Activated CD4-positive, alpha-beta T cell treated with anti-CD3 and anti-CD28 coated beads, Interleukin-2, amount 50 U/mL, for 1 hour (primary cell): ENCODE measurements around the gene CAMTA1.
"Not testable (repeated sequence)": the region's sequence is repeated elsewhere in the genome, so short reads cannot be mapped to it uniquely, and the experiment has no call there.

Source experiments
- DNase-seq: peaks from one replicate; pipeline ENCODE4 v3.0.0-alpha.2; 2020

The CAMTA1 gene

DNA sequence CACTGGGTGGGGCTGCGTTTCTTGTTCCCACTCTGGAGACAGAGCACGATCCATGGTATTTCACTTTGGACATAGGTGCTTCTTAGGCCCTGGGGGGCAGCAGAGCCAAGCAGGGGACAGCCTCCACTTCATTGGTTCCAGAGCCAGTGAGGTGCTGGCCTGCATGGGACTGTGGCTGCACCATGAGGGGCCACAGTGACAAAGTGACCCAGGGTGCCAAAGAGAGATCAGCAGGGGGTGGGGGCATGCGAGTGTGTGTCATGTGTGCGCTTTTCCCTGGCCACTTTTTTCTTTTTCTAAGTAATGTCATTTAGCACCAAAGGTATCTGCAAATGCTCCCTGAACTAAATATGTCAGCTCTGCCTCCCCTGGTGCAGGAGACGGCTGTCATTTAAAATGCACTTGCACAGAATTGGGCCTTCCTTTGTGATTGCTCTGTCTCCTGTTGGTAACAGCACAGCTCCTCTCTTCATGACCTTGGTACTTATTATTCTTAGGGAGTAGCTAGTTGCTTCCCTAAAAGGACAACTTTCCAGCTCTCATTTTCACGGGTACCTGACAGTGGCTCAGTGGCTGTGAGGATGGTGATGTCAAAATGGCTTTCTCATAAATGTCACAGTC is 910.4 kb downstream of the CAMTA1 start:
- DNase-seq: no peak

DNA sequence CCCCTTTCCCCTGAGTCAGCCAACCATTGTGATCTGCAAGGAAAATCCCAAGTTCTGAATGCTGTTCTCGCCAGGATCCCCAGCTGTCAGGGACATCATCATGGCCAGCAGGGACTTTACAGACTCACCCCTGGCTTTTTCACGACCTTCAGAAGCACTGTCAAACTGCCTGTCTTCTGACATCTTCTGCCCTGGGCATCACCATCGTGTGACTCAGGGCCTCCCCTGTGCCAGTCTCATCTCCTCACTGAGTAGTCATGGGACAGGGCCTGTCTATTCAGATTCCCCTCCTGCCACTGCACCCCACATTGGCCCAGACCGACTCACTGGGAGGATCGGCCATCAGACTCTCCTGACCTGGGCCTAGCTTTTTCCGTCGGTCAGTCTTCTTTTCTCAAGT is 913.4 kb downstream of the CAMTA1 start:
- DNase-seq: no peak

DNA sequence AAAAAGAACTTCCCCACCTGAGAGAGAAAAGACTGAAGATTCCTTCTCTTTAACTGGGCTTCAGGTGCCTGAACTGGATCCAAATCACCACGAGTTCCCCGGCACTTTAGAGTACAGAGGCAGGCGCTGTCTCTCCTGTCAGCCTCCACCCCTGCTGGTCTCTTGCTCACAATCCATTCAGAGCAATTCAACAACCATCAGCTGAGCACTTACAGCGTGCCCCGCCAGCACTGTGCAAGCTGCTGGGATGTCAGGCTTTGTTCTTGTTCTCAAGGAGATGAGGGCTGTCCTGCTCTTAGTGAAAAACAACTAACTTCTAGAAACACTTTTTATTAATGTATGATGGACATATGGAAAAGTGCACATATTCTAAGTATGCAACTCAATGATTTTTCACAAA is 917.1 kb downstream of the CAMTA1 start:
- no peak for DNase-seq

DNA sequence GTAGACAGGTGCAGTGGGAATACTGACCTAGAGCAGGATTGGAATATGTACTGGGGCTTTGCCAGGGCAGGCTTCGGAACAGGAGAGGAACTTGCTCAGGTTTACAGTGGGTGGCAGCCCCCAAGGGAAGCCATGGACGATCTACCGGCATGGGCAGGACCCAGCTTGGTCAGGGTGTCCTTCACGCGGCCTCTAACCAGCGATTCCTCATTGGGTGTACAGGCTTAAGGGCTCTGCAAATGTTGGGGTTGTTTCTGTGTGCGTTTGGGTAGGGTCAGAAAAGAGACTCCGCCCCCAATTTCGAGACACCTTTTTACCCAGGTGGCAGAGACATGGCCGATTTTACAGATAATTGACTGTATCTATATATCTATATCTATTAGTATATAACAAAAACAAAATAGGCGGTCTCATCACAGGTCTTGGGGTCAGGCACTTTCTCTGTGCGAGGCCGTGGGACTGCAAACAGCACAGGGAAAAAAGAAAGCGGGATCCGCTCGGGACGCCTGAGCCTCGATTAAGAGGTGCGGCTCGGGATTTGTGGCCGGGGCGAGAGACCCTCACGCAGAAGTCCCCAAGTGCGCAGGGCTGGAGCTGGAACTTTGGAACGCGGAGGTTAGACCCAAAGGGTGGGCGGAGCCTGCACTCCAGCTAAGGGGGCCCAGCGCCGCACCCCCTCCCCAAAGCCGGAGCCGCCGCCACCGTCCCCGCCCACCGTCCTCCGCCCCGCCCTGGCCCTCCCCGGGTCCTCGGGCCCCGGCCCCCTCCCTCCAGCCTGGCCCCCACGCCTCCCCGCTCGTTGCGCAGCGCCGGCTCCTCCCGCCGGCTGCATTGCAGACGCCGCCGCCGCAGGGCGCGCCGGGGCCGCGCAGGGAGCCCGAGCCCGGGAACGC is 918.3 kb downstream of the CAMTA1 start:
- peak; percentile 32 for DNase-seq

DNA sequence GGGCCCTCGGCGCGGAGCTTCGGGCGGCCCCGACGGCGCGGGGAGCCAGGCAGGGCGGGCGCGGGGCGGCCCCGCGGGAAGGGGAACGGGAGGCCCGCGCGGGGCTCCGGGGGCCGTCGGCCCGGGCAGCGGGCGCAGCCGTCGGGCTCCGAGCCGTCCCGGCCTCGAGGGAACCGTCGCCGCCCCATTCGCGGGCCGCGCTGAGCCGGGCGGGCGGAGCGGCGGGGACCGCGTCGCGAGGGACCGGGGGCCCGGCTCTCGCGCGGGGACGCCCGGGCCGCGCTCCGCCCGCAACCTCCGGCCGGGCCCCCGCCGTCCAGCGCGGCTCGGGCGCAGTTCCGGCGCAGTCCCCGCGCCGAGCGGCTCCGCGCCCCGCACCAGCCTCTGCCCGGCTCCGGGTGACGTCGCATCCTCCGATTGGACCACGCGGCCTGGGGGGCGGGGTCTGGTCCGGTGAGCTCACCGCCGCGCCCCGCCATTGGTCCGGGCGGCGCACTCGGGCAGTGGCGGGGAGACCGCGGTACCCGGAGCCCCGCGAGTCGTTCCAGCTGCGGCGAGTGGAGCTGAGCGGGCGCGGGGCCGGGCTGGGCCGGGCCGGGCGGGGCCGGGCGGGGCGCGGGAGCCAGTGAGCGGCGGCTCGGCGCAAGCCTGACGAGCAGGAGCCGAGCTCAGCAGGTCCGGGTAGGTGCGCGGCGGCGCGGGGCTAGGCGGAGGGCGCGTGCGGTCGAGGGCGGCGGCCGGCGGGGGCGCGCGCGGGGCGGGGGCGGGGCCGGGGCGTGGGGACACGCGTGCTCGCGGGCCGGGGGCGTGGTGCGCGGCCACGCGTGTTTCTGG is 919.2 kb downstream of the CAMTA1 start:
- DNase-seq: peak; percentile 91

DNA sequence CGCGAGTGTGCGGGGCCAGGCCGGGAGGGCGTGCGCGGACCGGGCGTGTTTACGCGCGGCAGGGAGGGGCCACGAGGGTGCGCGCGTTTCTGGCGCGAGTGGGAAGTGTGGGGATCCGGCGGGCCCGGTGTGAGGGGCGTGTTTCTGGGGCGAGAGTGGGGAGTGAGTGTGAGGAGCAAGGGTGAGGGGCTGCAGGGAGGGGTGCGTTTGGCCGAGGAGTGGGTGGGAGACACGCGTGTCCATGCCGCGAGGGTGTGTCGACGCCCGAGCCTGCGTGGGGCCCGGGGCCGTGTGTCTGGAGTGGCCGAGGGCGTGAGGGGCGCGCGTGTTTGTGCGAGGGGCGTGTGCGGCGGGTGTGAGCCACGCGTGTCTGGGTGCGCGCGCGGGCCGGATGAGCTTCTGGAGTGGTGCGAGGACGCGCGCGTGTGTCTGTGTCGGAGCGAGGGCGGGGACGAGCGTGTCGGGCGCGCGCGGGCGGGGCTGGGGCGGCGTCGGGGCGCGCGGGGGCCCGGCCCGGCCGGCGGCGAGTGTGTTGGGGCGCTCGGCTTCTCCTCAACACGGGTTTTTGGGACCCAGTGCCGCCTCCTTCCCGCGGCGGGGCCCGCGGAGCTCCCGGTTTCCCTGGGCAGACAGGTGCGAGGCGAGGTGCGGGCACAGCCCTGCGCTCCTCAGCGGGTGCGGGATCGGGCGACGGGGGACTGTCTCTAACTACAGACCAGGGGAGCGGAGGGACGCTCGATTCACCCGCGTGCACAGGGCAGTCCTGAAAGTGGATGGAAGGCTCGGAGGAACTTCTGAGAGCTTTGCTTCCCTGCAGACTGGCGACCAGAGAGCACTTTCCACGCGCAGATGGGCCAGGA is 920.0 kb downstream of the CAMTA1 start:
- peak; percentile 46 for DNase-seq

DNA sequence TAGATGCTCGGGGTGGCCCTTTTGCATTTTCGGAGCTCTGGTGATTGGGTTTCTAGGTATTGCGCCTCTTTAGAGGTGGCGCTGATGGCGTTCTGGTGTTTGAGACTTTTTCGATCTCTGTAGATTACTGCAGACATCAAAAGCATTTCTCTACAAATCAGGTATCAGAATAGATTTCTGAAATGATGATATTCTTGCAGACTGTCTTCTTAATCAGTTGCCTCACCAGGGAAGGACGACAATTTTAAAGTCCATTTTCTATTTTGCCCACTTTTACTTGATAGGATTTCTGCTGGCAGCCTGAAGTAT is 920.6 kb downstream of the CAMTA1 start:
- no peak for DNase-seq

DNA sequence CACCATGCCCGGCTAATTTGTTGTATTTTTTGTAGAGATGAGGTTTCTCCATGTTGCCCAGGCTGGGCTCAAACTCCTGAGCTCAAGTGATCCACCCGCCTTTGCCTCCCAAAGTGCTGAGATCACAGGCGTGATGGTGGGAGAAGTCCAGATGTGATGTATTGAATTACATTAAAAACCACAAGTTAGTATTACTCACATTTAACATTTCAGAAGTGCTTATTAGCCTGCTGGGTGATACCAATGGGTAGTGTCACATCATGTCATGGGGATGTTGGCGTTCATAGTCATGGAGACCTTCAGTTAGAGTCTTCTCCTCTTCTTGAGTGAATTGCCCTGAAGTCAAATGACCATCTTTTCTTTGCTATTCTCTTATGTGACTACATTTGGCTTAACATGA is 922.3 kb downstream of the CAMTA1 start:
- DNase-seq: no peak

DNA sequence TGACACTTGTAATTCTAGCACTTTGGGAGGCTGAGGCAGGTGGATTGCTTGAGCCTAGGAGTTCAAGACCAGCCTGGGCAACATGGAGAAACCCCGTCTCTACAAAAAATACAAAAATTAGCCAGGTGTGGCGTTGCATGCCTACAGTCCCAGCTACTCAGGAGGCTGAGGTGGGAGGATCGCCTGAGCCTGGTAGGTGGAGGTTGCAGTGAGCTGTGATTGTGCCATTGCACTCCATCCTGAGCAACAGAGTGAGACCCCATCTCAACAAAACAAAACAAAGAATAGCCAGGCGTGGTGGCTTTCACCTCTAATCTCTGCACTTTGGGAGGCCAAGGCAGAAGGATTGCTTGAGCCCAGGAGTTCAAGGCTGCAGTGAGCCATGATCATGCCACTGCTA is 922.8 kb downstream of the CAMTA1 start:
- not testable (repeated sequence) for DNase-seq

DNA sequence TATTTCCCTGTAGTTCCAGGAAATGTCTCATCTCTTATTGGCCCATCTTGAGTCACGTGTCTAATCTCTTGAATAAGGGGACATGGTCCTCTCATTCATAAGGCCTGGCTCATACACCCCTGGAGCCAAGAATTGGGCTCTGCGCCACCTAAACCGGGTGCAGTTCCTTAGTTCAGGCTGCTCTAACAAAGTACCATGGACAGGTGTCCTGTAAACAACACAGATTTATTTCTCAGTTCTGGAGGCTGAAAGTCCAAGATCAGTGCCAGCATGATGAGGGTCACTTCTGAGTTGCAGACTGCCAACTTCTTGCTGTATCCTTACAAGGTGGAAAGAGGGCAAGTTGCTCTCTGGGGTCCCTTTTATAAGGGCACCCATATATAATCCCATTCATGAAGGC is 925.6 kb downstream of the CAMTA1 start:
- no peak for DNase-seq

DNA sequence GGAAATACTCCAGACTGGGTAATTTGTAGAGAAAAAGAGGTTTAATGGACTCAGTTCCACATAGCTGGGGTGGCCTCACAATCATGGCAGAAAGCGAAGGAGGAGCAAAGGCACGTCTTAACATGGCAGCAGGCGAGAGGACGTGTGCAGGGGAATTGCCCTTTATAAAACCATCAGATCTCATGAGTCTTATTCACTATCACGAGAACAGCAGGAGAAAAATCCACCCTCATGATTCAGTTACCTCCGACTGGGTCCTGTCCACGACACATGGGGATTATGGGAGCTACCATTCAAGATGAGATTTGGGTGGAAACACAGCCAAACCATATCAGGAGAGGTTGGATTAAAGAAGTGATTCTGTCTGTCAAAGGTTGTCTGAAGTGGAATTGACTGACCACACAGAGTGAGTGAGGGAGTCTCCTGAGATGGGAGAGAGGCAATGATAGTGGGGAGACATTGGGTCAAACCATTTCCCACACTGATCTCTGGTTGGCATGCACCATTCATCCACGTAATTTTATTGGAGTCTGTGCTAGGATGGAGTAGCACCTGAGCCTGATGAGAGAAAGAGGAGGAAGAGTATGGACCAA is 927.6 kb downstream of the CAMTA1 start:
- no peak for DNase-seq

DNA sequence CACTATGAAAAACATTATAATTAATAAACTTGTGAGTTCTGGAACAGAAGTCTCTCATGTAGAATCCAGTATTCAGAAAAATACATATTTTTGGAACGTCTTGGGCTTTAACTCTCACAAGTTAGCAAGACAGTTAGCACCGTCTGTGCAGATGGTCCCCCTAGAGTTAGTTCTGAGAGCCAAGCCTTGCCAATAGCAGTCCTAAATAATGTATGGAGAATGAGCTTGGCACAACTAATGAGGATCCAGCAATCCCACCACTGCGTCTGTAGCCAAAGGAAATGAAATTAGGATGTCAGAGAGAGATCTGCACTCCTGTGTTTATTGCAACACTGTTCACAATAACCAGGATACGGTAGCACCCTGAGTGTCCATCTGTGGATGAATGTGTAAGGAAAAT is 931.3 kb downstream of the CAMTA1 start:
- DNase-seq: no peak

DNA sequence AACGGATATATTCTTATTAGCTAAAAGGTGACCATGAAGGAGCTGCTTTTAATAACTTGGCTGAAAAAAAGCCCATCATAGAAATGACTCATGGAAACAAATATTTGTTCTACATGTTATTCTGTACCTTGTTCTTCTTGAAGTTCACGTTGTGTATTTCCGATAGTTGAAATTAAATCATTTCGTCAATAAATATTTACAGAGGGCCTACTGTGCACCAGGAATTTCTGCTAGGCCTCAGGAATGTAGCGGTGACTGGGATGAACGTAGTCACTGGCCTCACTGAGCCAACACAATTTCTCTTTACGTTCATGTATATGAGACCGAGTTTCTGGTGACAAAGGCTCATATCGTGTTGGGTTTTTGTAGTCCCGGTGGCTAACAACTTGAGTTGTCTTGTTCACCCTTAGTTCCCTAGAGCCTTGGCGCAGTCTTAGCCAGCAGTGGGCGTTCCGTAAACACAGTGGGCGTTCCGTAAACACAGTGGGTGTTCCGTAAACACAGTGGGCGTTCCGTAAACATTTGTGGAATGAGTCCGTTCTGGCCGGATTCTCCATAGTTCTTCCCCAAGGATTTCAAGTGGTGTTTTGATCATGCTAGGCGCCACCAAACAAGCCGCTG is 932.6 kb downstream of the CAMTA1 start:
- DNase-seq: no peak

DNA sequence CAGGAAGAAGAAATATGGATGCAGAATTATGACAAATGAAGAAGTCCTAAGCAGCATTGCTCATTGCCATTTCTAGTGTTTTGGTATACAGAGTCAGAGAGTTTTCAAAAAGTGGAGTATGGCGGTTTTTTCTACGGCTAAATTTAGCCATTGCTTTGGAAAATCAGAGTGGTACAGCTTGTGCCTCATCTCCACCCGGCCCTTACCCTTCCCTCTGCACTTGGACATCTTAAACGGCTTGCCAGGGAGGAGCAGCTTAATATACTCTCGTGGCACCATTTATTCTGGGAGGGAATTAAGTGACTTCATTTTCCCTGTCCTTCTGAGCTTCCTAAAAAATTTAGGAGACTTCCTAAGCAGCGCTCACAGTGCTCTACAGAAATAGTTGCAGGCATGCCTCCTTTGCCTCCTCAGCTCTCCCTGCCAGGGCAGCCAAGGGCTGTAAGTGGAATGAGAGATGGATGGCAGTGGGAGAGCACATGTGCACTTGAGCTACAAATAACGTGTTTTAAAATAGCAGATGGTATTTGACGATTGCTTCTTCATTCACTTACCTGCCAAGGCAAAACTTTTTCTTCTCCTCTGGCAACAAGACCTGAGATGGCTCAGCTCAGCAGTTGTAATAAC is 934.3 kb downstream of the CAMTA1 start:
- DNase-seq: no peak

DNA sequence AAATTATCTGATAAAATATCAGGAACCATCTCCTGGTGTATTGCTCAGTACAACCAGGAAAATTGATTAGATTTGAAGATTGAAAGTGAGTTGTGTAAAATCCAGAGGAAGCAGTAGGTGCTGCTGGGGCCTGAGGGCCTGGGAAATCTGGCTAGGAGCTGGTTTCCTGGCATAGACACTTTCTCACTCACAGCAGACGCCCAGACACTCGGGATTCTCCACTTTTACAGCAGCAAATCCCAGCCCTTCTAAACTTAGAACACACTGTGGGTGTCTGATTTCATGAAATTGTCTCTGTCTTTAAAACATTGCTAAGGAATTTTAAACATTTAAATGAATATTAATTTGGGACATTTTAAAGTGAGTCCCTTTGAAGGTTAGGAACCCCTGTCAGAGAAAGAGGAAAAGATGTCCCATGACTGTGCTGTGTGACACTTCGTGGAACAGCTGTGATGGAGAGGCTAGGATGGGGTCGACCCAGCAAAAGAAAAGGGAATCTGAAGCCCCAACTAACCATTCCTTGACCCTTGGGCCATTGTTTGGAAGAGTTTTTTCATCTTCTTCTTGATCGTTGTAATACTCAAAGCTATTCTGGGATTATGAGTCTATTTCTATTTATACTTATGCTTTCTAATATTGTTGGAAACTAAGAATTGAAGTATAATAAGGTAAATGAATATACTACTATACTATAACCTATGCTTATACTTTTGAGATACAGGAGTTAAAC is 936.9 kb downstream of the CAMTA1 start:
- no peak for DNase-seq

DNA sequence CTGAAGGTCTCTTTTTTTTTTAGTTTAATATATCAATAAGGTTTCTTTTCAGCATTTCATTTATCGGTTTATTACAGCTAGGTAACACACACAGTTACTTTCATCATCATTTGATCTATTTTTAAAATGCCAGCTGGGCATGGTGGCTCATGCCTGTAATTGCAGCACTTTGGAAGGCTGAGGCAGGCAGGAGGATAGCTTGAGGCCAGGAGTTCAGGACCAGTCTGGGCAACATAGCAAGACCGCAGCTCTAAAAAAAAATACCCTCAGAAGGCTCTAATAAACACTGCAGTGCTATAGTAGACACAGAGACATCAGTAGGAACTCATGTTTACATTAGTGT is 937.4 kb downstream of the CAMTA1 start:
- no peak for DNase-seq

DNA sequence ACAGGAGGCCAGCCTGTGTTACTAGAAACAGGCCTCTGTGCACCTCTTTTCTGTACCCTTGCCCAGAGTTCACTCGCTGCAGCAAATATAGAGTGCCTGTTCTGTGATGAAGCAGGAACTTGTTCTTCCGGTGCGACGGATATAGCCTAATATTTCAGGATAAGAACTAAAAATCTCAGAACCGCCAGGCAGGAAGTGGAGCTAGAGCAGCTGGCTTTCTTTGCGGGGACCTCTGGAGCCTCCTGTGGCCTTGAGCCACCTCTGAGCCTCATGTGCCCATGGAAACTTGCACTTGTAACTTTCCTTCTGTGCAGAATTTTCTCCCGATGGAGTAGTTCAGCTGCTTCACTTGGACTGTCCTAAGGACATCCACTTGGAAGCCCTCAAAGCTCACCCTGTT is 941.4 kb downstream of the CAMTA1 start:
- no peak for DNase-seq

DNA sequence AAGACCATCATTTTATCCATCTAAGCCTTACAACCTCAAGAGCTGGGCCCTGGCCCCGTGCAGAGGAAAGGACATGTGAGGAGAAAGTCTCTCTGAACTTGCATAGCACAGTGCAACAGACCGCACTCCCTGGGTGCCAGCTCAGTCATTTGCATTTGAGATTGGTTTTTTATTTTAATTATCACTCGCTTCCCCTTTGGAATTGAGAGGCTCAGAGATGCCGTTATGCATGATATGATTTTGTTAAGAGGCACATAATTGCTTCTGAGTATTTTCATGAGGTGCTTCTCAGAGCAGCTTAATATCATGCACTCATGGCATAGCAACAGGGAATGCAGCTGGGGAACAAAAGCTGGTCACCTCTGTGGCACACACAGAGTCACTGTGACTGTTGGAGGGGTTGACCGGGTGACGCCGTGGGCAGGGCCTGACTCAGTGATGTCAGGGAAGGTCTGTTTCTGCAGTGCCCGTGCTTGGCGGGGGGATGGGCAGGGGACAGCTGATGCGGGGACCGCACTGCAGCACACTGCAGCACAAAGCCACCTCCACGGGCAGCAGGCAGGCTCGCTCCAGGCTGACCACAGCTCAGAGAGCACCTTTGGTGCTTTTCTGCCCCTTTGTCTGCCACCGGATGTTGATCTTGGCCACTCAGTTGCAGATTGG is 942.7 kb downstream of the CAMTA1 start:
- no peak for DNase-seq

DNA sequence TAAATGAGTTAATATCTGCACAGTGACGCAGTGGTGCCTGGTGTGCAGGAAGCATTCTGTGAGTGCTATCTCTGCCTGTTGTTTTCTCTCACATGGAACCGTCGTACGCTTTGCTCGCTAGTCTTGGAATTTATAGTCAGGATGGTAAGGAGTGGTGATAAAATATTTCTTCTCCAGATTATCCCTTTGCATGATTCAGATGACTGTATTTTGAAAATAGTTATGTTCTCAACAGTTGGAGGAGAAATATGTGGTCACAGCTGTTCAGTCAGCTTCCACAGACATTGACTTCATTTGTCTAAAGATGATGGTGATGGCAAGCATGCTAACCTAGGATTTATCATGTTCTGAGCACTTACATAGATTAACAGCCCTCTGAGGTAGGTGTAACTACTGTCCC is 944.5 kb downstream of the CAMTA1 start:
- no peak for DNase-seq

DNA sequence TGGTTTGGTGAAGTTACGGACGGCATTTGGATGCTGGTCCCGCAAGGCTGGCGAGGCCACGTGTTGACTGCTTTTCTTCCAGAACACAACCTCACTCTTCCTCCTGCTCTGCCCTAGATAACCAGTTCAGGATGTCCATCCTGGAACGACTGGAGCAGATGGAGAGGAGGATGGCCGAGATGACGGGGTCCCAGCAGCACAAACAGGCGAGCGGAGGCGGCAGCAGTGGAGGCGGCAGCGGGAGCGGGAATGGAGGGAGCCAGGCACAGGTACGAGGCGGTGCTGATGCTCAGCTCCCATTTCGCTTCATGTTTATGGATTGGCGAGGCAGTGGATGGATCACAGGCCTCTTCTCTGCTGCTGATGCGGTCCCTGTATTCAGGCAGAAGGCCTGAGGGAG is 947.1 kb downstream of the CAMTA1 start:
- DNase-seq: no peak
